Osteoblast (primary cell): ENCODE results near the gene MANF. TPM values are rescaled to one million over a fixed set of nuclear protein-coding genes. Genes with fewer than 3 reads are reported as not detected.

Experiments used
- DNase-seq: peaks from one replicate; pipeline ENCODE4 v3.0.0; 2011; ENCODE audit warnings: low spot score, mixed read lengths; ENCODE audit not compliant: insufficient read length; ENCODE audit errors: missing footprints
- H2AFZ ChIP-seq: 2 replicates; pipeline ENCODE4 v1.6.0; 2011; ENCODE audit warnings: mild to moderate bottlenecking, low read length
- H3K27ac ChIP-seq: 2 replicates; pipeline ENCODE4 v1.5.1; 2011; ENCODE audit warnings: mild to moderate bottlenecking, low read depth, low read length, moderate library complexity
- H3K27me3 ChIP-seq: 2 replicates; pipeline ENCODE4 v1.6.0; 2012; ENCODE audit warnings: mild to moderate bottlenecking, control low read depth, inconsistent platforms, low read length, moderate library complexity; ENCODE audit not compliant: insufficient read depth
- H3K36me3 ChIP-seq: 2 replicates; pipeline ENCODE4 v1.5.1; 2011; ENCODE audit warnings: mild to moderate bottlenecking, low read length, control low read depth, moderate library complexity; ENCODE audit not compliant: insufficient read depth
- H3K4me1 ChIP-seq: 2 replicates; pipeline ENCODE4 v1.5.1; 2011; ENCODE audit warnings: mild to moderate bottlenecking, low read length, control low read depth, moderate library complexity; ENCODE audit not compliant: insufficient read depth
- H3K4me2 ChIP-seq: 2 replicates; pipeline ENCODE4 v1.6.0; 2011; ENCODE audit warnings: mild to moderate bottlenecking, low read length; ENCODE audit not compliant: insufficient read depth
- H3K4me3 ChIP-seq: fragments of 200-600 bp; sonication (generic); 3 replicates; pipeline ENCODE4 v1.5.1; 2012; ENCODE audit warnings: mild to moderate bottlenecking, low read length, inconsistent platforms; ENCODE audit not compliant: insufficient read depth
- H3K79me2 ChIP-seq: 2 replicates; pipeline ENCODE4 v1.6.0; 2012; ENCODE audit warnings: mild to moderate bottlenecking, low read length, control low read depth, inconsistent platforms; ENCODE audit not compliant: insufficient read depth
- H3K9me3 ChIP-seq: 2 replicates; pipeline ENCODE4 v1.5.1; 2011; ENCODE audit warnings: low read depth, low read length, control low read depth
- H4K20me1 ChIP-seq: 2 replicates; pipeline ENCODE4 v1.6.0; 2012; ENCODE audit warnings: mild to moderate bottlenecking, low read length, control low read depth; ENCODE audit not compliant: insufficient read depth
- CTCF ChIP-seq: IDR thresholded peaks from 2 replicates; pipeline ENCODE4 v1.5.1; 2011; ENCODE audit warnings: mild to moderate bottlenecking, low read depth, low read length, moderate library complexity; ENCODE audit errors: extremely low read depth
- total RNA-seq: library from RNA; depleted of rRNA; stranded (reverse); fragments of >200 nt; gene quantifications from 2 replicates; pipeline ENCODE4 v1.2.3, GENCODE V29; 2012

MANF gene
- total RNA-seq, 1 donor, result 37.3 TPM

GRCh38 chr3:51395493-51396213, 10.6 kb downstream of the MANF start:
- no peaks in the 10 kb centered on the region for H3K27me3 ChIP-seq
- no peak overlapping the region for H3K4me3 ChIP-seq
- H4K20me1 ChIP-seq, result peaks cover 42% of the 10 kb centered on the region
- peak; percentile 80 for DNase-seq
- H3K4me1 ChIP-seq, result peaks cover 24% of the 10 kb centered on the region
- H3K36me3 ChIP-seq, result peaks cover 65% of the 10 kb centered on the region
- no peak overlapping the region for H3K4me2 ChIP-seq
- peaks cover 57% of the 10 kb centered on the region for H3K79me2 ChIP-seq
- no peak overlapping the region for H3K27ac ChIP-seq
- H2AFZ ChIP-seq, result no peak overlapping the region
- H3K9me3 ChIP-seq, result no peaks in the 10 kb centered on the region
- TF ChIP-seq CTCF, result no peak

- H2AFZ ChIP-seq, result no peak overlapping the region
- no peak for TF ChIP-seq CTCF
- no peak overlapping the region for H3K4me2 ChIP-seq
- peak overlapping the region; percentile 15 for H3K27ac ChIP-seq
- peaks cover 65% of the 10 kb centered on the region for H3K36me3 ChIP-seq
- H3K4me1 ChIP-seq, result peaks cover 24% of the 10 kb centered on the region
- H4K20me1 ChIP-seq, result peaks cover 42% of the 10 kb centered on the region
- H3K9me3 ChIP-seq, result no peaks in the 10 kb centered on the region
- peak; percentile 31 for DNase-seq
- peaks cover 55% of the 10 kb centered on the region for H3K79me2 ChIP-seq
- H3K4me3 ChIP-seq, result no peak overlapping the region
- H3K27me3 ChIP-seq, result no peaks in the 10 kb centered on the region
These were observed 11.3 kb downstream of the MANF start for GRCh38 chr3:51396401-51396800.

- no peaks in the 10 kb centered on the region for H3K9me3 ChIP-seq
- H3K4me3 ChIP-seq, result no peak overlapping the region
- DNase-seq, result peak; percentile 21
- no peaks in the 10 kb centered on the region for H3K27me3 ChIP-seq
- H3K27ac ChIP-seq, result no peak overlapping the region
- peaks cover 62% of the 10 kb centered on the region for H3K36me3 ChIP-seq
- peaks cover 39% of the 10 kb centered on the region for H4K20me1 ChIP-seq
- peaks cover 45% of the 10 kb centered on the region for H3K79me2 ChIP-seq
- TF ChIP-seq CTCF, result no peak
- H3K4me2 ChIP-seq, result no peak overlapping the region
- H3K4me1 ChIP-seq, result peaks cover 20% of the 10 kb centered on the region
- no peak overlapping the region for H2AFZ ChIP-seq
These were observed 12.3 kb downstream of the MANF start for GRCh38 chr3:51397392-51397791.

- TF ChIP-seq CTCF, result no peak
- no peak overlapping the region for H2AFZ ChIP-seq
- H3K27me3 ChIP-seq, result no peaks in the 10 kb centered on the region
- H3K79me2 ChIP-seq, result peaks cover 31% of the 10 kb centered on the region
- H3K4me2 ChIP-seq, result no peak overlapping the region
- no peaks in the 10 kb centered on the region for H3K9me3 ChIP-seq
- peaks cover 25% of the 10 kb centered on the region for H4K20me1 ChIP-seq
- no peak overlapping the region for H3K4me3 ChIP-seq
- H3K27ac ChIP-seq, result no peak overlapping the region
- peaks cover 55% of the 10 kb centered on the region for H3K36me3 ChIP-seq
- peaks cover 15% of the 10 kb centered on the region for H3K4me1 ChIP-seq
- peak; percentile 50 for DNase-seq
These were observed 13.7 kb downstream of the MANF start for GRCh38 chr3:51398595-51399310.
